ENCODE data around the gene KIRREL3.

KIRREL3 gene

DNA sequence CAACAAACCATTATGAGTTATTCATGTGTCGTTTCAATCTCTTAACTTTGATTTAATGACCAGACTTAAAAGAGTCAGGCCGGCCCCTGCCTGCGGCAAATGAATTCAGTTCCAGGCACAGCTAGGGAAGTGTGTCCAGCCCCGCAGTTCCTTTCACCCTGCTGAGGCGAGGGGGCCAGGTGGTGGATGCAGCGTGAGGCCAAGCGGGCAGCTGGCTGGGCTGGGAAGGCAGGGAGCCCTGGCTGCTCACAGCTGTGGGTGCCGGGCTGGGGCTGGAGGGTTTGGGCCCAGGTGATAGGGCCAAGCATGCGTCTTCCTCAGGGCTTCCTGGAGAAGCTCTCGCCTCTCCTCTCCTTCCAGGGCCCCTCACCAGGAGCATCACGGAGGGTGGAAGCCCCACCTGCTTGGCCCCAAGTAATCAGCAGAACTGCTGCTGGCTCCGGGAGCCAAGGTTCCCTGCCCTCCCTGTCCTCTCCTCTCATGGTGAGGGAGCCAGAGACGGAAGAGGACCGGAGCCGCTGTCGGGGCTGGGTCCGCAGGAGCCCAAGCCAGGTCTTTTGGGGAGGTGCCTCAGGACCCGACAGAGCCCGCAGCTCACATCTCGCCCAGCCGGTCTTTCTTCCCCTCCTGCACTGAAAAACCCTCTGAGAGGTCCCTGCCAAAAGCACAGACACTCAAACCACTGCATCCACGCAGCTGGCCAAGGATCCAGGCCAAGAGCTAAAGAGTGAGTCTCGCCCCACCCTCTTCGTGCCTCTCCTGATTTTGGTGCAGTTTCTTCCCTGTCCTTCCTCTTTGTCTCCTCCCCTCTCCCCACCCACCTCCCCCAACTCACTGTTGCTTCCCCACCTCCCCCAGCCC is 548.1 kb downstream of the KIRREL3 start:
- no peak for DNase-seq

DNA sequence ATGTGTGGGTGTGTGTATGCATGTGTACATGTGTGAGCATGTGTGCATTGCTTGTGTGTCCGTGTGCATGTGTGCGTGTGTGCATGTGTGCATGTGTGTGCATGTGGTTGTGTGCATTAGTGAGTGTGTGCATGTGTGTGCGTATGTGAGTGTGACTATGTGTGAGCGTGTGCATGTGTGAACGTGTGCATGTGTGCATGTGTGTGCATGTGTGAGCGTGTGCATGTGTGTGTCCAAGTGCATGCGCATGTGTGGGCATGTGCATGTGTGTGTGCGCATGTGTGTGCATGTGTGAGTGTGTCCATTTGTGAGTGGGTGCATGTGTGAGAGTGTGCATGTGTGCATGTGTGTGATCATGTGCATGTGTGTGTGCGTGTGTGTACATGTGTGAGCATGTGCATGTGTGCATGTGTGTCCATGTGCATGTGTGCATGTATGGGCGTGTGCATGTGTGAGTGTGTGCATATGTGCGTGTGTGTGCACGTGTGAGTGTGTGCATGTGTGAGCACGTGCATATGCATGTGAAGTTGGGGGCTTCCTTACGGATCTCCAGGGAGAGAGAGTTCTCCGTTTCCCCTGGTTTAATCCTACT is 549.3 kb downstream of the KIRREL3 start:
- no peak for DNase-seq

DNA sequence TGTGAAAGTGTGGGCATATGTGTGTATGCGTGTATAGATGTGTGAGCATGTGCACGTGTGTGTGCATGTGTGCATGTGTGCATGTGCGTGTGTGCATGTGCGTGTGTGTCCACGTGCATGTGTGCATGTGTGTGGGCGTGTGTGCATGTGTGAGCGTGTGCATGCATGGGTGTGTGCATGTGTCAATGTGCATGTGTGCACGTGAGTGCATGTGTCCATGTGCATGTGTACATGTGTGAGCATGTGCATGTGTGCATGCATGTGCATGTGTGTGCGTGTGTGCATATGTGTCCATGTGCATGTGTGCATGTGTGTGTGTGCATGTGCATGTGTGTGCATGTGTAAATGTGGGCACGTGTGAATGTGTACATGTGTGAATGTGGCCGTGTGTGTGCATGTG is 549.8 kb downstream of the KIRREL3 start:
- DNase-seq, result no peak

DNA sequence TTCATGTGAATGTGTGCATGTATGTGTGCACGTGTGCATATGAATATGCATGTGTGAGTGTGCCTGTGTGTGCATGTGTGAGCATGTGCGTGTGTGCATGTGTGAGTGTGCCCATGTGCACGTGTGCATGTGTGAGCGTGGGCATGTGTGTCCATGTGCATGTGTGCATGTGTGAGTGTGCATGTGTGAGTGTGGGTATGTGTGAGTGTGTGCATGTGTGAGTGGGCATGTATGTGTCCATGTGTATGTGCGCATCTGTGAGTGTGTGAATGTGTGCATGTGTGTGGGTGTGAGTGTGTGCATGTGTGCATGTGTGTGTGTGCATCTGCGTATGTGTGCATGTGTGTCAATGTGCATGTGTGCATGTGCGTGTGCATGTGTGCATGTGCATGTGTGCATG is 550.4 kb downstream of the KIRREL3 start:
- no peak for DNase-seq

DNA sequence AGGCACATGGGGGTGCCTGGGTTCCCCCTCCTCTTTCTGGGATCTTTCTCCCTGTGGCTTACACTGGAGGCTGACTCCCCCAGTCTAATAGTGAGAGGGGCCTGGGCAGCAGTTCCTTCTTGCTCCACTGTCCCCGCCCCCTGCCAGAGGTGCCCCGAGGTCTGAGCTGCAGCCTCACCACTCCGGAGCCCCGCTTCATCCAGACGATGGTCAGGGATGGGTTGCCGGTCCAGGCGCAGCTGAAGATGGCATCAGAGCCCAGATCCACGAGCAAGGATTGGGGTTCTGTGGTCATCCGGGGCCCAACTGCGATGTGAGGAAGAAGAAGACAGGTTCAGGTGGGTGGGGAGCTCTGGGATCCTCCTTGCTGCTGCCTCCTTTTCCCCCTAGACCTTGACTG is 554.0 kb downstream of the KIRREL3 start:
- no peak for DNase-seq

DNA sequence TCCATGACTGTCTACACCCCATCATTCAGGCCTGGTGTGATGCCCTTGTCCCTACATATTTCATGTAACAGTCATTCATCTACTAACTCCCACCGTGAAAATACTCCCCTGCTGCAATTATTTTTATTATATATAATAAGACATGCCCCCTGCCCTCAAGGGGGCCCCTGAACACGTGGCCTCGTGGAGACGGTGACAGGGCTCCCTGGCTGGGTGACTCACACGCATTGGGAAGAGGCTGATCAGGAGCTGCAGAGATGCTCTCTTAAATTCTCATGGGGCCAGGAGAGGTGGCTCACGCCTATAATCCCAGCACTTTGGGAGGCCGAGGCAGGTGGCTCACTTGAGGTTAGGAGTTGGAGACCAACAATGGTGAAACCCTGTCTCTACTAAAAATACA is 556.5 kb downstream of the KIRREL3 start:
- DNase-seq, result no peak

DNA sequence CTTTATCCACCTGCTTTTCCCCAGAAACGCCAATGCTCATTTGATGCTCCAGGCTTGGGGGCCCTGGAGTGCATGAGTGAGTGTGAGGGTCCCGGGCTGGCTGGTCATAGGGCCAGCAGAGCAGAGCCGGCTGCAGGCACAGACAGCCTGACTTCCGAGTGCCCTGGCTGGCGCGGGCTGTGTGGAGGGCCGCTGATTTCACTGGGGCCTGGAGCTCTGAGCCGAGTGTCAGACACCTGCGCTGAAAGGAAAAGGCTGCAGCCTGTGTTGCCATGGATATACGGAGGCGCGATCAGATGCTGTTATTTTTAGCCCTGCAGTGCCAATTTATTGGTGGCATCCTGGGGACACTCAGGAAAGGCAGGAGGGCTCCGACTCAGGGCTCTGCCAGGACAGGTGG is 557.5 kb downstream of the KIRREL3 start:
- DNase-seq, result no peak

DNA sequence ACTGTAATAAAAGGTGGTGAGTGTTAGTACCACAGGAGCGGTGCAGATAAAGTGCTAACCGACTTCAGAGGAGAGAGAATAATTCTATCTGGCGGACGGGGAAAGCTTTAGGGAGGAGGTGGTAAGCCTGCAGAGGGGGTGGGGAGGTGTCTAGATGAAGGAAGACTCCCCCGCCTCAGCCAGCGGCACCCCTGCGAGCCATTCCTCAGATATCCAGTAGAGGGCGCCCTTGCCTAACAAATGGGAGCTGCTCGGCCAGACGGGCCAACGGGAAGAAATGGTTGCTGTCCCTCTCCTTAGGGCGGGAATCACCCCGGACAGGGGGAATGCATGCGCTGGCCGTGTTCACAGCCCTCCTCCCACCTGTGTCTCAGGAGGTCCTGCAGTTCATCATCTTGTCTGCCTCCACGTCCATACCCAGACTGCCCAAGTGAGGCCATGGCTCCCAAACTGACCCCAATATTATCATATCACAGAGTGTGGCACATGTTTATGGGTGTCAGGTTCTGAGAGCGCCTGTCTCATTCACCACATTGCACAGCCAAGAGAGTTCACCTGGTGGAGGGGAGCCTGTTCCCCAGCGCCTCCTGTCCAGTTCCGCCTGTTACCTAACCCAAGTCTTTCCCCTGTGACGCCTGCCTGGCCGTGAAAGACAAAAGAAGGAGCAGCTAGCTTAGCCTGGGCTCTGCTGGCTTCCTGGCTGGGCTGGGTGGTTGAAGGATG is 559.6 kb downstream of the KIRREL3 start:
- DNase-seq, result peak; percentile 98

DNA sequence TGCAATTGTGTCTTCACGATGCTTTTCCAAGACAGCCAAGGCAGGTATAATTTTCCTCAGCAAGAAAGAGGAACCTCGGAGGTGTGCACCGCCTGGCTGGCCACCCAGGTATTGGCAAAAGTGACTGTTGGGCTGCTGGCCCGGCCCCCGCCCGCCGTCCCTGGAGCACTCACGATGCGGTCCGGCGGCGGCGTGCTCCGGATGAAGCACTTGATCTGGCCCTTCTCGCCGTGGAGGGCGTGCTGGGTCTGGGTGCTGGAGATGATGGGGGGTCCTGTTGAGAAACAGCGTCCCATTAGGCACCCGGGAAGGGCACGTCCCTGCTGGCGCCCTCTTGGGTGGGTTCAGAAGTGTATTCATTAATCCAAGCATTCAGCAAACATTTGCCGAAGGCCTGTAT is 560.3 kb downstream of the KIRREL3 start:
- no peak for DNase-seq

DNA sequence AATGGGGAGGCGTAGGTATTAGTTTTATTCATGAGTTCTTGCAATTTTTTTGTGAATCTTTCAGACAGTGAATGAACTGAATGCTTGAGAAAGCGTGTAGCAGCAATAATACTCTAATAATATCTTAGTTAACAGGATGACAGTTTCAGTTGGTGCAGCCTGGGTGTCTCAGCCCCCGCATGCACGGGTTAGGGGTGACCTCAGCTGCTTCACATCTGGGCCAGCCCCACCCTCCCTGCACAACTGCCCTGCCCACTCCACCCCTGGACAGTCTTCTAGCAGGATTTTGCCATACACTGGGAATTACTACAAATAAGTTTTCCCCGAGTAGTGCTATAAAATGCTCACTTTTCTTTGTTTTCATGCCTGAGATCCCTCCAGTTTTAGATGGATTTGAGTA is 561.9 kb downstream of the KIRREL3 start:
- DNase-seq, result no peak

DNA sequence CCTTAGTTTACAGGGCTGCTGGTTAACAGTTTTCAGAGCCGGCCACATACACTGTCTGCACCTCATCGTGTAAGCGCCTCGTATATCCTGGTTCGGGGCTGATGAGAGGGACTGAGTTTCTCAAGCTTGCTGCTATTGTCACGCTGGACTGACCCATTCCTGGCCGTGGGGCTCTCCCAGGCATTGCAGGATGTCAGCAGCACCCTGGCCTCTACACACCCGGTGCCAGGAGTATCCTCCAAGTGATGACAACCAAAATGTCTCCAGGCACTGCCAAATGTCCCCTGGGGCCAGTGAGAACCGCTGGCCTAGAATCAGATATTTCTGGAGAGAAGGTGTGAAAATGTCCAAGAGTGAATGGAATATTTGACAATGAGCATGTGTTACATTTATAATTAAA is 562.3 kb downstream of the KIRREL3 start:
- DNase-seq, result no peak

DNA sequence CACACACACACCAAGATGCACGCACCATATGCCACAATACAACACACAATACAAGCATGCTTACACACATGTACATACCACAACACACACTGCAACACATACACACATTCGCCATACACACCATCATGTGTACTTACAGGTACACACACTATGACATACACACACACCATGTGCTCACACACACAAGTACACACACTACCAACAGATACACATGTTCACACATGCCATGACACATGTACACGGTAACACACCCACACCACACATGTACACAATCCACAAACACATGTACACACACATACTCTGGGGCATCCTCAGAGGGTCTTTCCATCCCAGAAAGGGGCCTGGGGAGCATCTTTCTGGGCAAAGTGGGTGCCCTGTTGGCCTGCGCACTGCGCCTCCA is 562.8 kb downstream of the KIRREL3 start:
- DNase-seq, result no peak

DNA sequence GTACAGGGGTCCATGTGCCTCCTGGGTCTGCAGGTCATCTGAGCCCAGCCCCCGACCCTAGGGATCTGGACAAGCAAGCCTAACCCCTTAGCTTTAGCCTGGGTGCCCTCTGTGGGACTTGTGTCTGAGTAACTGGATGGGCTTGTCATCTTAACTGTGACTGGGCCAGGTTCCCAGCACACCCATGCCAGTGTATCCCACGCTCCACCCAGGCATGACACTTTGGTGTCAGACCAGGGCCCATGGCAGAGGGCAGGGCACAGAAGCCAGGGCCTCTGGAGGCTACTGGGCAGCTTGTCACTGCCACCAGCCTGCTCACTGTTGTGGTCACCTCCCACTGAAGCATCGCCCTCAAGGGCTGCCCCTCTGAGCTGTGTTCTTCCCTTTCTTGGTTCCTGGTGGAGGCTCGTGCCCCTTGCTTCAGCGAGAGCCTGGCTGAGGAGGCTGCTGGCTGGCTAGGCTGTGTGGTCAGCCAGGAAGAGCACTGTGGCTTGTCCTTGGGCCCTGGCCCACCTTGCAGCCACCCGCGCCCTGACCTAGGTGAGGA is 564.3 kb downstream of the KIRREL3 start:
- no peak for DNase-seq

DNA sequence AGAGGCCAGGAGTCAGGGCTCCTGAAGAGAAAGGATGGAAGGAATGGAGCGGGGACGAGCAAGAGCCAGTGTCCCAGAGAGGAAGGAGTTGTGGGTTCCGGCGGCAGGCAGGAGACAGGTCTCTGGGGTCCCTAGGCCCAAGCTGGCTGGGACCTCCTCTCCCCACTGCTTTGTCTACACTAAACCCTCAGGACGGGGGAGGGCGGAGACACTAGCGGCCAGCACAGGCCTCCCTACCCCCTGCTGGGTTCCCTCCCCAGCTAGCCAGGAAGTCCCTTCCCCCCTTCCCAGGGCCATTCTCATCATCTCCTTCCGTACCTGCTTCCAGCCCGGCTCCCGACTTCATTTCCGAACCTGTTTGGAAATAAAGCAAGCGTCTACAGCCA is 565.6 kb downstream of the KIRREL3 start:
- DNase-seq, result no peak

DNA sequence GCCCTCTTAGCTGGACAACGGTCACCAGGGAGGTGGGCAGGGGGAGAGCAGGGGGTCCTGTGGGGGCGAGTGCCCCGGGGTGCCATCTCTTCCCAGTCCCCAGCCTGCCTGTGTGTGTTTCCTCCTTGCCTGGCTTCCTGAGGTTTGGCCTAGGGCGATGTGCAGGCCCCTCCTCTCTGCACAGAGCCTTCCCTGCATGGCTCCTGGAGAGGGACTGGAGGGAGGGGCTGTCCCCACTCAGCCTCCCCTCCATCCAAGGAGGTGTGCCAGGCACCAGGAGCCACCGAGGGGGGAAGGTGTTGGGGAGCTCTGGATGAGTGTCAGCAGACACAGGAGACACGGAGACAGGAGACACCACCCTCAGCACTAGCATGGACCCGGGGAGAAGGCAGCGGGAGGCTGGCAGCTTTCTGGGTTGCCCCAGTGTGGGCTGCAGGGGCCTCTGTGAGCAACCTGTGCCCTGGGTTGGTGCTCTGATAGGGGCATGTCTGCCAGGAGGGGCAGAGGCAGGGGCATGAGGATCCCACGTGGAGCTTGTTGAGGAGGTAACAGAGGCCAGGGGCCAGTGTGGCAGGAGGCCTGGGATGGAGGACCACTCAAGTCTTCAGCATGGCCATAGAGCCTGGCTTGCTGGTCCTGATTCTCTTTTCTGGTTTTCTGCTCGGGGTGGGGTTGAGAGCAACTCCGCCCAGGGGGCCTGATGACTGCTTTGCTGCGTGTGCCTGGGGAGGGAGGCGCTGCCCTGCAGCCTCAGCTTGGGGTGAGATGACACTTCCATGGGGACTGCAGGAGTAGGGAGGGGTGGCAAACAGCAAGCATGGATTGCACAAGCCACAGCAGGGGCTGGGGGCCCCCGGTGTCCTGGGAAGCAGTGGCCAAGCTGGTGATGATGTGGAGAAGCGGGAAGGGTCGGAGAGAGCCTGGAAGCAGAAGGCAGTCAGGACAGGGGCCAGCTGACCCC is 566.3 kb downstream of the KIRREL3 start:
- no peak for DNase-seq

DNA sequence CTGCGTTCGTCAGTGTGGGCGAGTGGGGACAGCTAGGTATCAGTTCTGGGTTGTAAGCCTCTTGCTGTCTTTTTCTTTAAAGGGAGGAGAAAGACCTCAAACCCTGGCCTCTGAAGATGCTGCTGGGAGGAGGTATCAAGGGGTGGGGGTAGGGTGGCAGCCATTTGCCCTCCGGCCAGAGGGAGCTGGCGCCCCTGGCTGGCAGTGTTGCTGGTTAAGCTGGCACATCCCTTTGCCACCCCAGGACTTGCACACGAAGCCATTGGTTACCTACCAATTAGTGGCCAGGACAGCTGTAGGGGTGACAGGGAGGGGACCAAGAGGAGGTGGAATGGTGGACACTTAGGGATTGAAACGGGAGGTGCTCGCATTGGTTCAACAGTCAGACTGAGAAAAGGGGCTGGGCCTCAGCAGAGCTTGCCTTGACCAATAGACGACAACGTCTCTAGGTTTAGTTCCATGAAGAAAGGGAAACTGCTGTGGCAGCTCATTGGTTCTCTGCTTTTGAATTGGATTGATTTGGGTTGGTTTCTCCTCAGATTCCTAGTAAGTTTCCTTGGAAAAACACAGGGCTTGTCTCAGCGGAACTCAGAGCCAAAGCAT is 567.2 kb downstream of the KIRREL3 start:
- DNase-seq, result no peak

DNA sequence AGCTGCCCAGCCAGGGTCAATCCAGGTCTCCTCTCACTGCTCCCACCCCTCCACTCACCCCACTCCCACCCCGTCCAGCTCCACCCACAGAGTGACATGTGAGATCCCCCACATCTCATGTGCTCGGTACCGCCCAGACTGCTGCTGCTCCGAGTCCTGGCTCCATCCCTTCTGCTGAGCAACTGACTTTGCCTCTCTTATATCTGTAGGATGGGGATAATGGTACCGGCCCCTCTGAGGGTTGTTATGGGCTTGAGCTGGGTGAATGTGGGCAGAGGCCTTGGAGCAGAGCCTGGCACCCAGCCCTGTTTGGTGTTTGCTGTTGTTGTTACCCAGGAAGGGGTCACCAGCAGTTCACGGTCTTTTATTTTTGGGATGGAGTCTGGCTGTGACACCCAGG is 568.0 kb downstream of the KIRREL3 start:
- no peak for DNase-seq

DNA sequence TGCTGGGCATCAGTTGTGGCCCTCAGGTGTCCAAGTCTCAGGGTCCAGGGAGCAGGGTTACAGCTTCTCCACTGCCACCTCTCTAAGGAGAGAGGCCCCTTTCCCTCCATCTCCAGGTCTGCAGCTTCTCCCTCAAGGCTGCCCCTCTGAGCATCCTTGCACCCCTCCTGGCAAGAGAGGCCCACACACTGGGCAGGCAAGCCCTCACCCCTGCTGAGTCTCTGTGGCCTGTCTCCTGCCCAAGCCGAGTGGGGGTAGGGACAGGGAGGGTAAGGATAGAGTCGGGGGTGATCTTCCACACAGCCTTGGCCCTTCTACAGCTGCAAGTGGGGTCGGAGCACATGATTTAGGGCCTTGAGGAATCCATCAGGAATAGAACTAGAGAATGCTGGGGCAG is 568.5 kb downstream of the KIRREL3 start:
- DNase-seq, result no peak

DNA sequence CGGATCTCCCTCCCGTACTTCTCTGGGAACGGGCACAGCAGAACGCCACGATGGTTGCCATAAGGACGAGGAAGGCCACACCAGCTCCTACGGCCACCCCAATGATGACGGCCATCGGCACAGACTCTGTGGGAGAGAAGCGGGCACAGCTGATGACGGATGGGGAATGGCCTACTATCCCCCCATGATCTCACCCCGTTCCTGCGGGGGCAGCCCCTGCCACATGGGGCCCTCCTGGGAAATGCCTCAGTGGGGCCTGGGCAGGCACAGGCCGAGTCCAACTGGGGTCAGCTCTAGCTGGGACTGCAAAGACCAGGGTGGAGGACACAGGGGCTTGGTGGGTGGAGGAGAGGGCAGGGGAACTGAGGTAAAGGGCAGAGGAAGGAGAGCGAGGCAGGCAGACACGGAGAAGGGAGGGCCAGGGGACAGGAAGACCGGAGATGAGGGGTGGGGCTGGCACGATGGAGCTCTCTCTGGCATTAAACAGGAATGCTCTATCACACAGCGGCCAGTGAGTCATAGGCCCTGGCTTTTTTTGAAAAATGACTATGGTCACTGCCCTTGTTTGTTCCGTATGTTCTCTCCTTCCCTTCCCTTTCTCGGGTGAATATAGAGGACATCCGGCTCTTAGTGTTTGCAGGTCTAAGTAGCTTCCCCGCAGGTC is 569.0 kb downstream of the KIRREL3 start:
- DNase-seq, result no peak

DNA sequence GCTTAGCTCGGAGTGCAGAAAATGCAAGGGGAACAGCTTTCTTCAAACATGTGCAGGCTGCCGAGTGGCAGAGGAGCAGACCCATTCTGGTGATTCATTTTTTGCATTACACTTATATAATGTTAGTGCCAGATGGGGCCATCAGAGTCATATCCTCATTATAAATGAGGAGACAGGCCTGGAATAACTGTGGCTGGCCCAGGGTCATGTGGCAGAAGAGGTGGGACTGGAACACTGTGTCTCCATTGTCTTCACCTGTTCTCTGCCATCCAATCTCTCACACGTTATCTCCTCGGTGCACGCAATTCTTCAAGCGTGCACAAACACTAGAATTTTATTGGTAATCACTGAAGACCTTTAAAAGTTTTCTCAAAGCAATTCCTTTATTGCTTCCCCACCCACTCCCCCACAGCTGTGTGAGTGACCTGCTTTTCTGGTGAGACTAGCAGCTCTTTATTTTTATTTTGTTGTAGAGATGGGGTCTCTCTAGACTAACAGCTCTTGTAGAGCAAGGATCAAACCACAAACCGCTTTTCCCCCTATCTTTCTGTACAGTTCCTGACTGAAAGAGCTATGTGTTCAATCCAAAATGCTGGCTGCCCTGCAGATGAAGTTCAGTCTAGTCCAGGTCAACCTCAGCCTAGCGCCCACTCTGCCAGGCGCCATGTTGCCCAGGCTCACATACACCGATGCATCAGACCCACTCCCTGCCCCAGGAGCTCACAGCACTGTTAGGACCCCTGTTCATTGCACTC is 569.8 kb downstream of the KIRREL3 start:
- peak; percentile 92 for DNase-seq

All from OCI-M1 (cell line).